HG03575 (cell line): ENCODE data around the gene NCBP2L.

Experiments
- ATAC-seq: cut with Tn5 transposase; IDR thresholded peaks from one replicate; pipeline ENCODE4 v1.9.1; 2021; ENCODE audit not compliant: unreplicated experiment, insufficient number of reproducible peaks, low FRiP score; ENCODE audit errors: extremely low read depth

The NCBP2L gene

GRCh38 chrX:107840971-107841370 lies 63.4 kb downstream of the NCBP2L start:
- no peak for ATAC-seq

DNA sequence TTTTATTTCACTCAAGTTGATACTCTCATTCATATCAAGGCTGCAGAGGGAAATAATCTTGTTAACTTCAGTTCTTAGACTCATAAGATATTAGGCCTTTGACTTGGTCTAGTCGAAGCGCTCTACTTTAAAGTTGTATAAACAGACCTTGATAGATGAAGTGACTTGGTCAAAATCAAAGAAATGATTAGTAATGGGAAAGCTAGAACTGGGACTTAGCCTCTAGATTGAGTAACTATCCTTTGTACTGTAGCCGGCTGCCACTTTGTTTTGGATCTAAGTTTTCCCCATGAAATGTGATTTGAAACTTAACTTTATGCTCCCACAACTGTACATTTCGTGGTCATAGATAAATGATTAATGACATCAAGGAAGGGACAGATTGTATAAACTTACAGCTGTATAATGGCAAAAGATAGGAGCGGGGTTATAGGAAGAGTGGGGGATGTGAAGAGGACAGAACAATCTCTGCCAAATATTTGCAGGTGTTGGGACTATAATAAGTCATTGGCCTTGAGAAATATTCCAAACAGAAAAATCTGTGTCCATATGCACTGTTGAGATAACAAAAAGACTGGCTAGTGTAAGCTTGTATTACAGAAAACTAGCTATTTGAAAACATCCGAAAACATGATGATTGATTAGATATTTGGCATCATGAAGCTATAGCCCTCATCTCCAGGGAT lies 65.3 kb downstream of the NCBP2L start:
- no peak for ATAC-seq
